Ishikawa (cell line): ENCODE measurements around the gene RBM38.

ENCODE experiments used
- EP300 ChIP-seq: IDR thresholded peaks from 2 replicates; pipeline ENCODE4 v1.6.1; 2012; ENCODE audit warnings: borderline replicate concordance
- NFIC ChIP-seq: IDR thresholded peaks from 2 replicates; pipeline ENCODE4 v1.6.1; 2012
- RAD21 ChIP-seq: IDR thresholded peaks from 2 replicates; pipeline ENCODE4 v1.6.1; 2012; ENCODE audit warnings: low read depth
- TEAD4 ChIP-seq: IDR thresholded peaks from 2 replicates; pipeline ENCODE4 v1.6.1; 2012
- YY1 ChIP-seq: IDR thresholded peaks from 2 replicates; pipeline ENCODE4 v1.6.1; 2012; ENCODE audit warnings: low read depth
- TF ChIP-seq, protein P1 (sequence below): IDR thresholded peaks from 2 replicates; pipeline ENCODE4 v1.6.1; 2012; ENCODE audit warnings: low read depth, mild to moderate bottlenecking
- TF ChIP-seq, protein P2 (sequence below): IDR thresholded peaks from 2 replicates; pipeline ENCODE4 v1.6.1; 2012
- TF ChIP-seq, protein P3 (sequence below): IDR thresholded peaks from 2 replicates; pipeline ENCODE4 v1.6.1; 2012

- TF ChIP-seq TEAD4: no peak
- TF ChIP-seq RAD21: no peak
- TF ChIP-seq, protein P1, sequence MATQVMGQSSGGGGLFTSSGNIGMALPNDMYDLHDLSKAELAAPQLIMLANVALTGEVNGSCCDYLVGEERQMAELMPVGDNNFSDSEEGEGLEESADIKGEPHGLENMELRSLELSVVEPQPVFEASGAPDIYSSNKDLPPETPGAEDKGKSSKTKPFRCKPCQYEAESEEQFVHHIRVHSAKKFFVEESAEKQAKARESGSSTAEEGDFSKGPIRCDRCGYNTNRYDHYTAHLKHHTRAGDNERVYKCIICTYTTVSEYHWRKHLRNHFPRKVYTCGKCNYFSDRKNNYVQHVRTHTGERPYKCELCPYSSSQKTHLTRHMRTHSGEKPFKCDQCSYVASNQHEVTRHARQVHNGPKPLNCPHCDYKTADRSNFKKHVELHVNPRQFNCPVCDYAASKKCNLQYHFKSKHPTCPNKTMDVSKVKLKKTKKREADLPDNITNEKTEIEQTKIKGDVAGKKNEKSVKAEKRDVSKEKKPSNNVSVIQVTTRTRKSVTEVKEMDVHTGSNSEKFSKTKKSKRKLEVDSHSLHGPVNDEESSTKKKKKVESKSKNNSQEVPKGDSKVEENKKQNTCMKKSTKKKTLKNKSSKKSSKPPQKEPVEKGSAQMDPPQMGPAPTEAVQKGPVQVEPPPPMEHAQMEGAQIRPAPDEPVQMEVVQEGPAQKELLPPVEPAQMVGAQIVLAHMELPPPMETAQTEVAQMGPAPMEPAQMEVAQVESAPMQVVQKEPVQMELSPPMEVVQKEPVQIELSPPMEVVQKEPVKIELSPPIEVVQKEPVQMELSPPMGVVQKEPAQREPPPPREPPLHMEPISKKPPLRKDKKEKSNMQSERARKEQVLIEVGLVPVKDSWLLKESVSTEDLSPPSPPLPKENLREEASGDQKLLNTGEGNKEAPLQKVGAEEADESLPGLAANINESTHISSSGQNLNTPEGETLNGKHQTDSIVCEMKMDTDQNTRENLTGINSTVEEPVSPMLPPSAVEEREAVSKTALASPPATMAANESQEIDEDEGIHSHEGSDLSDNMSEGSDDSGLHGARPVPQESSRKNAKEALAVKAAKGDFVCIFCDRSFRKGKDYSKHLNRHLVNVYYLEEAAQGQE: no peak
- TF ChIP-seq YY1: no peak
- TF ChIP-seq NFIC: no peak
- no peak for TF ChIP-seq EP300
- TF ChIP-seq, protein P2, sequence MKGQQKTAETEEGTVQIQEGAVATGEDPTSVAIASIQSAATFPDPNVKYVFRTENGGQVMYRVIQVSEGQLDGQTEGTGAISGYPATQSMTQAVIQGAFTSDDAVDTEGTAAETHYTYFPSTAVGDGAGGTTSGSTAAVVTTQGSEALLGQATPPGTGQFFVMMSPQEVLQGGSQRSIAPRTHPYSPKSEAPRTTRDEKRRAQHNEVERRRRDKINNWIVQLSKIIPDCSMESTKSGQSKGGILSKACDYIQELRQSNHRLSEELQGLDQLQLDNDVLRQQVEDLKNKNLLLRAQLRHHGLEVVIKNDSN: no peak
- TF ChIP-seq, protein P3, sequence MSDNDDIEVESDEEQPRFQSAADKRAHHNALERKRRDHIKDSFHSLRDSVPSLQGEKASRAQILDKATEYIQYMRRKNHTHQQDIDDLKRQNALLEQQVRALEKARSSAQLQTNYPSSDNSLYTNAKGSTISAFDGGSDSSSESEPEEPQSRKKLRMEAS: no peak
Measured at GRCh38 chr20:57389695-57390603, 1.2 kb upstream of the RBM38 start.
